HUDEP-2 (cell line): ENCODE results near the gene JADE2.
"Not testable (repeated sequence)": the region's sequence is repeated elsewhere in the genome, so short reads cannot be mapped to it uniquely, and the experiment has no call there.

Experiments
- DNase-seq, 76 experiments: peaks; one replicate each; lab custom pipeline; 2025; ENCODE audit not compliant: unreplicated experiment in 76 of 76; lab: John Stamatoyannopoulos, UW

The JADE2 gene

GRCh38 chr5:134547579-134547978 is 22.1 kb downstream of the JADE2 start:
- DNase-seq = peak in 3 of 76 experiments; percentile 4 to 14 (median 8)

GRCh38 chr5:134547999-134548658 is 22.7 kb downstream of the JADE2 start:
- DNase-seq = no peak

GRCh38 chr5:134549714-134550113 is 24.2 kb downstream of the JADE2 start:
- no peak for DNase-seq

- no peak for DNase-seq
Observed at GRCh38 chr5:134550271-134551214, 25.1 kb downstream of the JADE2 start.

- DNase-seq = no peak
Observed at GRCh38 chr5:134551901-134552300, 26.4 kb downstream of the JADE2 start.

- DNase-seq = peak in 49 of 76 experiments; percentile 2 to 66 (median 19)
Observed at GRCh38 chr5:134552301-134552700, 26.8 kb downstream of the JADE2 start.

- DNase-seq = not testable (repeated sequence)
Observed at GRCh38 chr5:134552716-134553115, 27.2 kb downstream of the JADE2 start.

- DNase-seq = no peak
Observed at GRCh38 chr5:134553821-134554267, 28.4 kb downstream of the JADE2 start.

GRCh38 chr5:134554319-134555222 is 29.1 kb downstream of the JADE2 start:
- peak in 72 of 76 experiments; percentile 12 to 79 (median 52) for DNase-seq

- no peak for DNase-seq
Observed at GRCh38 chr5:134555223-134555889, 29.9 kb downstream of the JADE2 start.

GRCh38 chr5:134555890-134556311 is 30.4 kb downstream of the JADE2 start:
- peak in 62 of 76 experiments; percentile 2 to 73 (median 41) for DNase-seq

- DNase-seq = not testable (repeated sequence)
Observed at GRCh38 chr5:134556588-134556987, 31.1 kb downstream of the JADE2 start.

GRCh38 chr5:134556994-134557393 is 31.5 kb downstream of the JADE2 start:
- DNase-seq = no peak

- DNase-seq = no peak
Observed at GRCh38 chr5:134559672-134560071, 34.2 kb downstream of the JADE2 start.

- DNase-seq = no peak
Observed at GRCh38 chr5:134560698-134561097, 35.2 kb downstream of the JADE2 start.

GRCh38 chr5:134561871-134562296 is 36.4 kb downstream of the JADE2 start:
- DNase-seq = peak in 15 of 76 experiments; percentile 5 to 32 (median 18)

GRCh38 chr5:134563221-134563620 is 37.8 kb downstream of the JADE2 start:
- no peak for DNase-seq

- no peak for DNase-seq
Observed at GRCh38 chr5:134563962-134564361, 38.5 kb downstream of the JADE2 start.

GRCh38 chr5:134564396-134564795 is 38.9 kb downstream of the JADE2 start:
- DNase-seq = no peak
